GM18526 (cell line): ENCODE data around the gene CEP57L1.

Experiments used
- POLR2A ChIP-seq: IDR thresholded peaks from 3 replicates; pipeline ENCODE4 v1.6.1; 2011; ENCODE audit not compliant: insufficient read length; ENCODE audit errors: extremely low read depth

CEP57L1 gene

GRCh38 chr6:109062767-109063352 is 32.4 kb upstream of the CEP57L1 start:
- no peak for TF ChIP-seq POLR2A

GRCh38 chr6:109069746-109070145 is 25.6 kb upstream of the CEP57L1 start:
- no peak for TF ChIP-seq POLR2A

- no peak for TF ChIP-seq POLR2A
Measured at GRCh38 chr6:109071125-109071917, 24.0 kb upstream of the CEP57L1 start.

- no peak for TF ChIP-seq POLR2A
Measured at GRCh38 chr6:109073344-109074132, 21.8 kb upstream of the CEP57L1 start.

GRCh38 chr6:109074133-109074415 is 21.2 kb upstream of the CEP57L1 start:
- TF ChIP-seq POLR2A: no peak

GRCh38 chr6:109075934-109076333 is 19.4 kb upstream of the CEP57L1 start:
- no peak for TF ChIP-seq POLR2A

GRCh38 chr6:109076377-109076776 is 18.9 kb upstream of the CEP57L1 start:
- no peak for TF ChIP-seq POLR2A

- TF ChIP-seq POLR2A: no peak
Measured at GRCh38 chr6:109079981-109080380, 15.3 kb upstream of the CEP57L1 start.

GRCh38 chr6:109081026-109081425 is 14.3 kb upstream of the CEP57L1 start:
- no peak for TF ChIP-seq POLR2A

- TF ChIP-seq POLR2A: no peak
Measured at GRCh38 chr6:109081516-109082187, 13.7 kb upstream of the CEP57L1 start.

- TF ChIP-seq POLR2A: no peak
Measured at GRCh38 chr6:109082188-109082577, 13.1 kb upstream of the CEP57L1 start.

GRCh38 chr6:109083657-109084056 is 11.7 kb upstream of the CEP57L1 start:
- TF ChIP-seq POLR2A: no peak

- no peak for TF ChIP-seq POLR2A
Measured at GRCh38 chr6:109087661-109088264, 7.5 kb upstream of the CEP57L1 start.

GRCh38 chr6:109088995-109089394 is 6.3 kb upstream of the CEP57L1 start:
- TF ChIP-seq POLR2A: no peak

GRCh38 chr6:109091314-109092024 is 3.8 kb upstream of the CEP57L1 start:
- no peak for TF ChIP-seq POLR2A
